ENCODE results near the gene CCDC88C. TPM values are rescaled to one million over a fixed set of nuclear protein-coding genes. Genes with fewer than 3 reads are reported as not detected.
A peak's percentile ranks its signal among the peaks of the same experiment; 100 is the strongest.

Gene CCDC88C
- total and polyA plus RNA-seq, 9 donors: 7.4 to 13.1 (median 12.1) TPM

DNA sequence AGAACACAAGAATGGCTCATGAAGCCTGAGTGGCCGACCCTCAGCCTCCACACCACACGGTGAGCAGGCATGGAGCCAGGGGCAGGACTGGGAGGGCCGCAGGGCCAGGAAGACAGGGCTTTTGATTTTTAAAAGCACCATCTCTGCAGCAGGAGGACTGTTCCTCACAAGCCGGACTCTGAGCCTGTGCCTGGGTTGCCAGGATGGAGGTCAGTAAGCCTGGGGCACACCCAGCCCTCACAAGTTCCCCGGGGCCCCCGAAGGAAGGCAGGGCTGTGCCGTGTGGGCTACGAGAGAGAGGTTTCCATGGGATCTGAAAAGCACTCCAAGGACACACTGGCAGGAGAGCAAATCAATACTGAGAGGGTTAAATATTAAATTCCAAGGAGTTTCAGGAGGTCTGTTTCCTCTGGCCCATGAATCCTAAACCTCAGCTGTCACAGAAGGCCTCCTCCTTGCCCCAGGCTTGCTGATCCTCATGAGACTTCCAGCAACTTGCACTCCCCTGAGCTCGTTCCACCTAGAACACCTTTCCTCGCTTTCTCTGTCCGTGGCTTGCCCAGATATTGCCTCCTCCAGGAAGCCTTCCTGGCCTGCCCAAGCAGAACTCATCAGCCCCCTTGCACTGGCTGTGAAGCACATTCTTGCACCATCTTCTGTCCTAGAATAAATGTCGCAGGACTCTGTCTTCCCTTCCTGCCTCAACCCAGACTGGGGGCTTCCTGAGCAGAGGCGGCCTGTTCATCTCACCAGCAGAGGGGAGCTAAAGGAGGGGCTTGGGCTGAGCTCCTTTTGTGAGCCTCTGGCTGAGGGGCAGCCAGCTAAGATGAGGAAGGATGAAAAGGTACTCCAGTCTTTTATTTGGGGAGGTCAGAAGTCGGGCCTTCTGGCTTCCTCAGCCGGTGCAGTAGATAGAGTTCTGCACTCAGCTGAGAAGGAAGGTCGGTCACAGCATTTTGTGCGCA, 64.6 kb downstream of the CCDC88C start:
- no peaks in the 10 kb centered on the region for H3K27me3 ChIP-seq (ENCODE audit: control insufficient read depth, insufficient read depth, low read length)
- WGBS (ENCODE audit: insufficient coverage): 64% methylated on average over 10 of the region's 17 CpGs
- H3K27ac ChIP-seq (ENCODE audit: low read length): peak overlapping the region; percentile 25
- no peak for DNase-seq
- H3K9me3 ChIP-seq (replicated peaks; ENCODE audit: control insufficient read depth, low read depth, low read length): no peaks in the 10 kb centered on the region
- H3K4me3 ChIP-seq (ENCODE audit: low read length): no peak overlapping the region
- no peaks in the 10 kb centered on the region for H3K36me3 ChIP-seq (ENCODE audit: control insufficient read depth, insufficient read depth, low read length)
- peaks cover 42% of the 10 kb centered on the region for H3K4me1 ChIP-seq (ENCODE audit: control insufficient read depth, insufficient read depth, low read length)

- Histone ChIP-seq H3K4me1 (ENCODE audit: control insufficient read depth, insufficient read depth, low read length) (peaks cover 42% of the 10 kb centered on the region), H3K9me3 (replicated peaks; ENCODE audit: control insufficient read depth, low read depth, low read length) (no peaks in the 10 kb centered on the region), H3K27ac (ENCODE audit: low read length) (peak overlapping the region; percentile 25), H3K36me3 (ENCODE audit: control insufficient read depth, insufficient read depth, low read length) (no peaks in the 10 kb centered on the region), H3K4me3 (ENCODE audit: low read length) (no peak overlapping the region), H3K27me3 (ENCODE audit: control insufficient read depth, insufficient read depth, low read length) (no peaks in the 10 kb centered on the region)
- WGBS (ENCODE audit: insufficient coverage): 14% methylated on average over 18 of the region's 19 CpGs
- DNase-seq: peak; percentile 83
Observed at GRCh38 chr14:91352053-91352452, 65.6 kb downstream of the CCDC88C start.

GRCh38 chr14:91351512-91351862, 66.1 kb downstream of the CCDC88C start:
- Histone ChIP-seq H3K4me1 (ENCODE audit: control insufficient read depth, insufficient read depth, low read length) (peaks cover 42% of the 10 kb centered on the region), H3K9me3 (replicated peaks; ENCODE audit: control insufficient read depth, low read depth, low read length) (no peaks in the 10 kb centered on the region), H3K27ac (ENCODE audit: low read length) (peak overlapping the region; percentile 13), H3K36me3 (ENCODE audit: control insufficient read depth, insufficient read depth, low read length) (no peaks in the 10 kb centered on the region), H3K4me3 (ENCODE audit: low read length) (no peak overlapping the region), H3K27me3 (ENCODE audit: control insufficient read depth, insufficient read depth, low read length) (no peaks in the 10 kb centered on the region)
- DNase-seq: no peak
- WGBS (ENCODE audit: insufficient coverage): 79% methylated on average over 5 of the region's 10 CpGs

DNA sequence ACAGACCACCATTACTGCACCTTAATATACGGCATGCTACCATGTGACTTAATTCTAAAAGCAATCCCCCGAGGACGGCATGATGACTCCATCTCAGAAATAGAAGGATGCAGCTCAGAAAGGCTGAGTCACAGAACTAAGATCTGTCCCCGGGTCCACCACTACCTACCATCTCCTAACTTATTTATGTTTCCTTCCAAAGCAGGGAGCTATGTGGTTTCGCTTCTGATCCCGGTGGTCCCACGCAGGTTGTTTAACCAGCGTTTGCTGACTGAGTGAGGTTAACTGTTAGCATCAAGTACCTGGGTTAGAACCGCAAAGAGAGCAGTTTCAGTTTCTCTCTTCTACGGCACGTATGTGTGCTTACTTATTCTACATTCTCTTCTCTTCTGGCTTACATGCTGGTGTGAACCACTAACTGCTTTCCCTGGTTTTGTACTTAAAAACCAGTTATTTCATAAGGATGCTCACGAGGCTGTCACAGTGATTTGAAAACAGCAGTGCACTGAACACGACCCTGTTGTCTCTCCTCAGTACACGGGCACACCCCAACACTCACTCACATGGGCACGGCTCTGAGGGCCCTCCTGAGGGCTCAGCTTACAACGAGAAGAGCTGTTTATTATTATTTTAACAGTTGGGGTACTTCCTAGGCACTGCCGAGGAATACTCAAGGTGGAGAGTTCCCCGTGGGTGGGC, 66.7 kb downstream of the CCDC88C start:
- no peak overlapping the region for H3K4me3 ChIP-seq (ENCODE audit: low read length)
- no peaks in the 10 kb centered on the region for H3K36me3 ChIP-seq (ENCODE audit: control insufficient read depth, insufficient read depth, low read length)
- H3K4me1 ChIP-seq (ENCODE audit: control insufficient read depth, insufficient read depth, low read length): peaks cover 42% of the 10 kb centered on the region
- H3K27me3 ChIP-seq (ENCODE audit: control insufficient read depth, insufficient read depth, low read length): no peaks in the 10 kb centered on the region
- DNase-seq: peak; percentile 49
- H3K9me3 ChIP-seq (replicated peaks; ENCODE audit: control insufficient read depth, low read depth, low read length): no peaks in the 10 kb centered on the region
- 44% methylated on average over 10 of the region's 18 CpGs for WGBS (ENCODE audit: insufficient coverage)
- H3K27ac ChIP-seq (ENCODE audit: low read length): peak overlapping the region; percentile 13

GRCh38 chr14:91350483-91350812, 67.2 kb downstream of the CCDC88C start:
- no peak overlapping the region for H3K4me3 ChIP-seq (ENCODE audit: low read length)

GRCh38 chr14:91349481-91350074, 68.0 kb downstream of the CCDC88C start:
- DNase-seq: no peak
- no peak overlapping the region for H3K27ac ChIP-seq (ENCODE audit: low read length)
- H3K27me3 ChIP-seq (ENCODE audit: control insufficient read depth, insufficient read depth, low read length): no peaks in the 10 kb centered on the region
- no peaks in the 10 kb centered on the region for H3K9me3 ChIP-seq (replicated peaks; ENCODE audit: control insufficient read depth, low read depth, low read length)
- no peaks in the 10 kb centered on the region for H3K36me3 ChIP-seq (ENCODE audit: control insufficient read depth, insufficient read depth, low read length)
- peaks cover 32% of the 10 kb centered on the region for H3K4me1 ChIP-seq (ENCODE audit: control insufficient read depth, insufficient read depth, low read length)
- no peak overlapping the region for H3K4me3 ChIP-seq (ENCODE audit: low read length)
- 71% methylated on average over 4 of the region's 10 CpGs for WGBS (ENCODE audit: insufficient coverage)

More at GRCh38 chr14:91350483-91350812, 67.2 kb downstream of the CCDC88C start:
- WGBS (ENCODE audit: insufficient coverage): 100% methylated on average over 1 of the region's 1 CpG
- H3K27ac ChIP-seq (ENCODE audit: low read length): no peak overlapping the region
- peaks cover 40% of the 10 kb centered on the region for H3K4me1 ChIP-seq (ENCODE audit: control insufficient read depth, insufficient read depth, low read length)
- H3K9me3 ChIP-seq (replicated peaks; ENCODE audit: control insufficient read depth, low read depth, low read length): no peaks in the 10 kb centered on the region
- DNase-seq: no peak
- H3K36me3 ChIP-seq (ENCODE audit: control insufficient read depth, insufficient read depth, low read length): no peaks in the 10 kb centered on the region
- H3K27me3 ChIP-seq (ENCODE audit: control insufficient read depth, insufficient read depth, low read length): no peaks in the 10 kb centered on the region

DNA sequence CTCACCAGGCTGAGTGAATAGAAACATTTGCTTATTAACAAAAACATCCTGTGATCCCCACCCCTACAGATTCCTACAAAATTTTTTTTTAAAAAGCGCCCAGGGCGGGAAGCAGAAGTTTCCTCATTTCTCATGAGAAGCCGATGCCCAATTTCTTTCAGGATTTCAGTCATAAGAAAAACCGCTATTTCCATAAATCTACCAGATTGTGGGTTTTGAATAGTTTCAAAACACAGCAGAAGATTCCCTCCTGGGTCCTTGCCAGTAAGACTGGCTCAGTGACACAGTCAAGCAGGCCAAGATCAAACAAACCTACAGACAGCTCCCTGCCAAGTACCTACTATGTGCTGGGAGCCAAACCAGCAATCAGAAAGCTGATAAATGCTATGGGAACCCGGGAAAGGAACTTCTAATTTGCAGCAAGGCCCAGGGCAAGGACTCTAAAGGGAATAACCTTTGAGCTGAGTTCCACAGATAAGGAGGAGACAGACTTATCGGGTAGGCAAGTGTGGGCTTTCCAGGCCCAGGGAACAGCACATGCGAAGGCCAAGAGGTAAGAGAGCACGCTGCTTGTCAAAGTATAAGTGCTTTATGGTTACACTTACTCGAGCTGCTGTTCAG, 68.7 kb downstream of the CCDC88C start:
- 76% methylated on average over 3 of the region's 9 CpGs for WGBS (ENCODE audit: insufficient coverage)
- Histone ChIP-seq H3K4me3 (ENCODE audit: low read length) (no peak overlapping the region), H3K4me1 (ENCODE audit: control insufficient read depth, insufficient read depth, low read length) (peaks cover 30% of the 10 kb centered on the region), H3K27ac (ENCODE audit: low read length) (no peak overlapping the region), H3K36me3 (ENCODE audit: control insufficient read depth, insufficient read depth, low read length) (no peaks in the 10 kb centered on the region), H3K27me3 (ENCODE audit: control insufficient read depth, insufficient read depth, low read length) (no peaks in the 10 kb centered on the region), H3K9me3 (replicated peaks; ENCODE audit: control insufficient read depth, low read depth, low read length) (no peaks in the 10 kb centered on the region)
- peak; percentile 37 for DNase-seq

GRCh38 chr14:91346838-91347173, 70.8 kb downstream of the CCDC88C start:
- WGBS (ENCODE audit: insufficient coverage): 64% methylated on average over 3 of the region's 4 CpGs
- peaks cover 17% of the 10 kb centered on the region for H3K4me1 ChIP-seq (ENCODE audit: control insufficient read depth, insufficient read depth, low read length)
- H3K4me3 ChIP-seq (ENCODE audit: low read length): no peak overlapping the region
- H3K27me3 ChIP-seq (ENCODE audit: control insufficient read depth, insufficient read depth, low read length): no peaks in the 10 kb centered on the region
- H3K9me3 ChIP-seq (replicated peaks; ENCODE audit: control insufficient read depth, low read depth, low read length): no peaks in the 10 kb centered on the region
- H3K36me3 ChIP-seq (ENCODE audit: control insufficient read depth, insufficient read depth, low read length): no peaks in the 10 kb centered on the region
- no peak overlapping the region for H3K27ac ChIP-seq (ENCODE audit: low read length)
- no peak for DNase-seq

- Histone ChIP-seq H3K4me1 (ENCODE audit: control insufficient read depth, insufficient read depth, low read length) (peaks cover 17% of the 10 kb centered on the region), H3K27ac (ENCODE audit: low read length) (no peak overlapping the region), H3K9me3 (replicated peaks; ENCODE audit: control insufficient read depth, low read depth, low read length) (no peaks in the 10 kb centered on the region), H3K4me3 (ENCODE audit: low read length) (no peak overlapping the region), H3K36me3 (ENCODE audit: control insufficient read depth, insufficient read depth, low read length) (no peaks in the 10 kb centered on the region), H3K27me3 (ENCODE audit: control insufficient read depth, insufficient read depth, low read length) (no peaks in the 10 kb centered on the region)
- DNase-seq: no peak
- WGBS (ENCODE audit: insufficient coverage): 54% methylated on average over 3 of the region's 5 CpGs
Observed at GRCh38 chr14:91344096-91344495, 73.5 kb downstream of the CCDC88C start.

DNA sequence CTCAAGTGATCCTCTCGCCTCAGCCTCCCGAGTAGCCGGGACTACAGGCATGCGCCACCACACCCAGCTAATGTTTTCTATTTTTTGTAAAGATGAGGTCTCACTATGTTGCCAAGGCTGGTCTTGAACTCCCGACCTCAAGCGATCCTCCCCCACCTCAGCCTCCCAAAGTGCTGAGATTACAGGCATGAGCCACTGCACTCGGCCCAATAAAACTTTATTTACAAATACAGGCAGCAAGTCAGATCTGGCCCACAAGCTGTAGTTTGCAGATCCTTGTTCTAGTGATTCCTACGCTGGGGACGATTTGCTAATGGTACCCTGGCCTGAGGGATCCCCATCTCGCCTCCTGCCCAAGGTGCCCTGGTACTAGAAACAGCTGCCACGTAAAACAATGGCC, 74.6 kb downstream of the CCDC88C start:
- 94% methylated on average over 3 of the region's 11 CpGs for WGBS (ENCODE audit: insufficient coverage)
- no peak for DNase-seq
- no peaks in the 10 kb centered on the region for H3K27me3 ChIP-seq (ENCODE audit: control insufficient read depth, insufficient read depth, low read length)
- H3K27ac ChIP-seq (ENCODE audit: low read length): no peak overlapping the region
- peaks cover 20% of the 10 kb centered on the region for H3K4me1 ChIP-seq (ENCODE audit: control insufficient read depth, insufficient read depth, low read length)
- H3K9me3 ChIP-seq (replicated peaks; ENCODE audit: control insufficient read depth, low read depth, low read length): no peaks in the 10 kb centered on the region
- peaks cover 9% of the 10 kb centered on the region for H3K36me3 ChIP-seq (ENCODE audit: control insufficient read depth, insufficient read depth, low read length)
- no peak overlapping the region for H3K4me3 ChIP-seq (ENCODE audit: low read length)

Data from muscle of leg (tissue), 11 donors.